GM18502 (cell line): ENCODE results near the gene C1QTNF4.
A peak's percentile ranks its signal among the peaks of the same experiment; 100 is the strongest.
"Not testable (repeated sequence)": the region's sequence is repeated elsewhere in the genome, so short reads cannot be mapped to it uniquely, and the experiment has no call there.

Source experiments
- ATAC-seq: cut with Tn5 transposase; IDR thresholded peaks from one replicate; pipeline ENCODE4 v1.9.1; 2021; ENCODE audit warnings: mild to moderate bottlenecking; ENCODE audit not compliant: unreplicated experiment, poor library complexity

The C1QTNF4 gene

DNA sequence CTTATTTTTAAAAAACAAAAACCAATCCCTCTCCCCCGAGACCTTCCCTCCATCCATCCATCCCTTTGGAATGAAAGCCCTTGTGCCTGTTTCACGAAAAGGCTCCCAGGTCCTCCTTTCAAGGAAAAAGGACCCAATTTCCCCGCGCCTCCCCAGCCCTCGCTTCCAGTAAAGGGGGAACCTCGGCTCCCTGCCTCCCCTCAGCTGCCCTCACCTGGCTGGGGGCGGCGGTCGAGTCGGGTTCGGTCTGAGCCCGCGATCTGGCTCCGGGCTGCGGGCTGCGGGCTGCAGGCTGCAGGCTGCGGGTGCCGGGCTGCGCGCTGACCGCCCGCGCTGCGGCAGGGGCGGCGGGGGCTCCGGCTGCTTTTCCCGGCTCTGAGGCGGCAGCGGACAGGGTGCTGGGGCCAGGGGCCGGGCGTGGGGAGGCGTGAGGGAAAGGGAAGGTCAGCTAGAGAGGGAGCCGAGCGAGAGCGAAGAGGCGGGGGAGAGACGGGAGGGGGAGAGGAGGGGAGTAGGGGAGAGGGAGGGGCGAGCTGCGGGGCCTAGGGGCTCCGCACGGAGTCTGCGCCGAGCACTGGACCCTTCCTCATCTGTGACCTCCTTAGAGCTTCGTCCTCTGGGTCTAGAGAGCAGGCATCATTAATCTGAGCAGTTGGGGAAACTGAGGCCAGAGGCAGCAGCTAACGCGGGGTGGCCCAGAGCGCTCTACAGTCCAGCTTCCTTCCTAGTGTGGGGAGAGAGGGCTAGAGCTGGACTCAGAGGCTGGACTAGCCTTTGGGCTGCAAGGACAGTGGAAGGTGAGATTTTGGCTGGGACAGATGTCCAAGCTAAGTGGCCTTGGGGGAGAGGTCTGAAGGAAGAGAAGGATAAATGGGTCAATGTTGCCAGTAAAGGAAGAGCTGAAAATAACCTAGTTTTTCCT lies at the start of gene C1QTNF4:
Gene C1QTNF4, minus strand, starts transcription at position 478 of the 922 bp plus-strand sequence. CDS start 3,601 bp downstream, outside the sequence.
- ATAC-seq = no peak

DNA sequence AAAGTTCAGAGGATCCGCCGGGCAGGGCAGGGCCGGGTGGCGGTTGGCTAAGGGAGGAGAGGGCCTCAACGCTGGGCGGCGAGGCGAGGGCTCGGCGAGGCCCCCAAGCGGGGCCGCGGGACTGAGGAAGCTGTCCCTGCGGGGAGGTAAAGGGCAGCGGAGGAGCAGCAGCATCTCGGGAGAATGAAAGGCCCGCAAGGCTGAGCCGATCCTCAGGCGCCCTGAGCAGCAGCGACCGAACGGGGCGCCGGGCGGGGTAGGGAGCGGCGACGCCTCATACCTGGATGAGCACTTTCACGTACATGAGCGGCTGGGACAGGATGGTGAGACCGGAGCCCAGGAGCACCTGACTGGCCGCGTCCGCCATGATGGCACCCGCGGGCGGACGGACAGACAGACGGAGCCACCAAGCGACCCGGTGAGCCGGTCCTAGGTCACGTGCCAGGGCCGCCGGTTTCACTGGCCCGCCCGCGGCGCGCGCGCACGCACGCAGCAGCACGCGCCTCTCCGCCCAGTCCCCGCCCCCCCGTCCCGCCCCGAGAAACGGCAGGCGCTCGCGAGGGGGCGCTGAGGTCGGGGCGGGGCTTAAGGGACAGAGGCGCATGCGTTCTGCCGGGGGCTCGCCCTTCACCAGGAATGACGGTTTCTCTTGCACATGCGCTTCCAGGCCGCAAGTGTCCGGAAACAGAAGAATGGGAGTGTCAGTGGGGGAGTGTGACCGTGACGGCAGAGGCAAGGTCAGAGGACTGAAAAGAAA lies 48.1 kb upstream of the C1QTNF4 start, which contains the start of gene MTCH2:
Gene MTCH2, minus strand, starts transcription at position 461 of the 757 bp plus-strand sequence. Its CDS starts 94 bp downstream, at position 367.
- ATAC-seq = peak; percentile 93

DNA sequence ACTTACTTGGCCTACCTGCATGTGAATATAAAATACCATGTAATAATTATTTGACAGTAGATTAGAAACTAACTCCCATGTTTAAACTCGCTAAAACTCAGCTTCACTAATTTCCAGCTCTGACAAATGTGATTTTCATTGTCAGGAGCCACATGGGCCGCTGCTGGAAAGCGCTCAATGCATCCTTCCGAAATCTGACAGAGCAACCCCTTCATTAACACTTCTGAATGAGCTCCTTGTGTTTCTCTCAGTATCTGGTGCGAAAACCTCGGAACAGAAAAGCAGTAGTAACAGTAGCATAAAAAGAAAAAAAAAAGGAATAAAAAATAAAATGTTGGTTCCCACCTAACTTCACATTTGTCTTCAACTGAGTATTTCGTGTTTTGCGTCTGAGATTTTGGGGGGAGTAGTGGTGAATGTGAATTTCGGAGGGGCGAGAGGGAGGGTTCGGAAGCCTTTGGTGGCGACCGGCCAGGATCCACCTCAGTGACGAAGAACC lies 47.4 kb upstream of the C1QTNF4 start:
- no peak for ATAC-seq

DNA sequence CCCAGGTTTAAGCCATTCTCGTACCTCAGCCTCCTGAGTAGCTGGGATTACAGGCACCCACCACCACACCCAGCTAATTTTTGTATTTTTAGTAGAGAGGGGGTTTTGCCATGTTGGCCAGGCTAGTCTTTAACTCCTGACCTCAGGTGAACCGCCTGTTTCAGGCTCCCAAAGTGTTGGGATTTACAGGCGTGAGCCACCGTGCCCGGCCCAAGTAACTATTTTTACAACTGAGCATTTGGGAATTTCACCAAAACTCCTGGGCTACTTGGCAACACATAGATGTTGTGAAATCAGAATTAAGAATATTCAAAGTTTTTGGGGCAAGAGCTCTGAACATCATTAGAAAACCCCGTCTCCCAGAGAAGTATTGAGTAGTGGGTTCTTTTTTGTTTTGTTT lies 46.3 kb upstream of the C1QTNF4 start:
- not testable (repeated sequence) for ATAC-seq

DNA sequence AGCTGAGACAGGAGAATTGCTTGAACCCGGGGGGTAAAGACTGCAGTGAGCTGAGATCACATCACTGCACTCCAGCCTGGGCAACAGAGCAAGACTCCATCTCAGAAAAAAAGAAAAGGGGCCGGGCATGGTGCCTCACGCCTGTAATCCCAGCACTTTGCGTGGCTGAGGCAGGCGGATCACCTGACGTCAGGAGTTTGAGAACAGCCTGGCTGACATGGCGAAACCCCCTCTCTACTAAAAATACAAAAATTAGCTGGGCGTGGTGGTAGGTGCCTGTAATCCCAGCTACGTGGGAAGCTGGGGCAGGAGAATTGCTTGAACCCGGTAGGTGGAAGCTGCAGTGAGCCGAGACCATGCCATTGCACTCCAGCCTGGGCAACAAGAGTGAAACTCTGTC lies 42.1 kb upstream of the C1QTNF4 start:
- ATAC-seq = not testable (repeated sequence)

DNA sequence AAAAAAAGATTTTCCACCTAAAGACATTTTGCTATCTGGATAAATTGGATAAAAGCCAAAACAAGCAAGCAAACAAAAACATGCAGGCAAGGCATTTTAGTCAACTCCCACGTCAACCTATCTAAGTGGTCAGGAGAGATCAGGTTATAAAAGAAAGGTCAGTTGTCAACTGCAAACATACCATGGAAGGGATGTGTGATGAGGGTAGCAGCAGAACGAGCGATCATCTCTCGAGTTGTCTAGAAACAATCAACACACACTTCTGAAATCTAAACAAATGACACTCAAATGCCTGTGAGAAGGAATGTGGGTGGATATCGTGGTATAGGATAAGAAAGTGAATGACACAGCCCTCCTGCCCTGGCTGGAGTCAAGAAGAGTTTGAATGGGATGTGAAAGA lies 37.3 kb upstream of the C1QTNF4 start:
- no peak for ATAC-seq

DNA sequence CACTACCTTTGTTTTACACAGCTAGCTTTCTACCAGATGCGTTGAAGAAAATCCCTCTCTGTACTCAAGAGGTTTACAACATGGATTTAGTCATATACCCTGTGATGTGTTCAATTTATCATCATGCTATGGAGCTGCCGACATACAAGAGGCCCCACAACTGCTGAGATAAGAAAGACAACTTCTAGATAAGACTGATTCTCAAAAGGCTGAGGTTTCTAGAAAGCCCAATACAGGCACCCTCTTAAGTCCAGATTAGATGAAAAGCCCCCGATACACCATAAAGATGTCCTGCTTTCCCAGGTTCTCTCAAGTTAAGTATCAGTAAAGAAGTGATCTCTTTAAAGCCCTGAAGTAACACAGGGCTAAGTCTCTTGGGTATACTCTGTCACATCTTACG lies 33.8 kb upstream of the C1QTNF4 start:
- ATAC-seq = no peak

DNA sequence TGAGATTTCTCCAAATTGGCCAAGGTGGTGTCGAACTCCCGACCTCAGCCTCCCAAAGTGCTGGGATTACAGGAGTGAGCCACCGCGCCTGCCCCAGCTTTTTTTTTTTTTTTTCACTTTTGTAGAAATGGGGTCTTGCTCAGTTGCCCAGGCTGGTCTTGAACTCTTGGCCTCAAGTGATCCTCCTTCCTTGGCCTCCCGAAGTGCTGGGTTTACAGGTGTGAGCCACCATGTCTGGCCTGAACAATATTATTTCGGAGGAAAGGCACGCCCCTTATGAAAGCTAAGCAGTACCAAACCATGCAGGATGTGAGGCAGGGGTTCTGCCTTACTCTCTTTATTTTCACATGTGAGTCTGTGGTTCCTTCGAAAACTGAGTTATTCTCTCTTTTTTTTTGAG lies 32.0 kb upstream of the C1QTNF4 start:
- no peak for ATAC-seq

DNA sequence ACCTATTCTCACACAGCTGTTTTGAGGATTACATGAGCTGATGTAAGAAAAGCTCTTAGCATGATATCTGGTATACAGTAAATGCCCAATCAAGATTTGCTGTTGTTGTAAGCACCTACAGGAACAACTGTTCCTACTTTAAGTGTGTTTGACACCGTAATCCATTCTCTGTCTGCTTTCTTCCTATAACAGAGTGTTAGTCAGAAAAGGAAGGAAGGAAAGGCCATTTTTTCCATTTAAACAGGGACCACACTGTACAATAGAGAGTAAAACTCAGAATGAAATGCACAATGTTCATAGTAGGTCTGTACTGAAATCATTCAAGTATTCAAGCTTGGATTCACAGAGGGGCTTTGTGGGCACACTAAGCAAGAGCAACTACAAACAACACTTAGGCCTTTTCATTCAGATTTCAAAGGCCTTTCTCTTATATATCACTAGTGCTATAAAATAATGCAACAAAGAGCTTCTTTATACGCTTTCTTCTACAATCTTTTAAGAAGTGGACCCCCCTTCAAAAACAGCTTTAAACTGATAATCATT lies 26.7 kb upstream of the C1QTNF4 start:
- ATAC-seq = no peak

DNA sequence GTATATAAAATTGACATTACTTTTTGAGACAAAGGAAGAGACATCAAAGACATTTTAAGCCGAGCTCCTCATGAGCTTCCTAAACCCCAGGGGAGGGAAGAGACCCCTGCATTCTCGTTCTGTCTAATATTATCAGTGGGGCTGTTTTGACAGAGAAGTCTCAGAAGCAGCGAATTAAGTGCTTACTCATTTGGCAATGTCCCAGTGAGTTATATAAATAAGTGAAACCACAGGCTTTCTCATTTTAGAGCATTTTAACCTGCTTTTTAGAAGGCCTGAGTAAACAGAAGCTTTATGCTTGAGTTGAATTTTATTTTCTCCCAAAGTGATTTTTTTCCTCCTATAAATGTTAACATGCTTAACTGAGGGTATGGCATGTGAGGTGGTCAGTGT lies 23.2 kb upstream of the C1QTNF4 start:
- no peak for ATAC-seq

DNA sequence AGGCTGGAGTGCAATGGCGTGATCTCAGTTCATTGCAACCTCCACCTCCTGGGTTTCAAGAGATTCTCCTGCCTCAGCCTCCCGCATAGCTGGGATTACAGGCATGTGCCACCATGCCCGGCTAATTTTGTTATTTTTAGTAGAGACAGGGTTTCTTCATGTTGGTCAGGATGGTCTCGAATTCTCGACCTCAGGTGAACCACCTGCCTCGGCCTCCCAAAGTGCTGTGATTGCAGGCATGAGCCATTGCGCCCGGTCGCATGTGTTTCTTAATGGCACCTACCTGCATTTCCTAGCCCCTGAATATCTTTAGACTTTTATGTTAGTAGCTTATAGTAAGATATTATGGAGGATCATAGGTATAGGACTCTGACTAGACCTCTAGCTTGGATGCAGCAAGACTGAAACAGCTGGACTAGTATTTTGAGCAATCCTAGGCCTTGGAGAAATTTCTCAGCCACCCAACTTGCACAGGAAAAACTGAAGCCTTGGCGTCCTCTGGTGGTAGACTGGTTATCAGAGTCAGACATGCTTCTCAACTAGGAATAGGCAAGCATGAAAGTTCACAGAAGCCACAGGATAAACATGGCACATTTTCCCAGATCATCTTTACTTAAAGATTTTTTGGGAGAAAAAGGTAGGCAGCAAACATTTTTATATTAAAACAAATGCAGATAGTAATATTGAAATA lies 22.7 kb upstream of the C1QTNF4 start:
- ATAC-seq = no peak

DNA sequence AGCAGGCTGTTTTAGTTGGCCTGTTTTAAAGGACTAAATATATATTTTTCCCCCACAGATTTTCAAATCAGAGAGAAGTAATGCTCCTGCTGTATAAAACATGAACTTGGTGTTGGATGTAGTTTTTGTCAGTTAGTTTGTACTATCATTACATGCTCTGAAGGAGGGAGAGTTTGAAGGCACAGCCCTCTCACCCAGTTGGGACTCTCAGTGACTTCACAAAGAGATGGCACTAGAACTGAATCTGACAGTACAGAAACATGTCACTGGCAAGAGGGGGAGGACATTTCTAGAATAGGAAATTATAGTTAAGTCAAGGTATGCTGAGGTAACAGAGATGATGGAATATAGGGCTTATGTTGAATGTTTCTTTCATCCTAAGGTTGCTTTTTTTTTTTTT lies 21.0 kb upstream of the C1QTNF4 start:
- no peak for ATAC-seq

DNA sequence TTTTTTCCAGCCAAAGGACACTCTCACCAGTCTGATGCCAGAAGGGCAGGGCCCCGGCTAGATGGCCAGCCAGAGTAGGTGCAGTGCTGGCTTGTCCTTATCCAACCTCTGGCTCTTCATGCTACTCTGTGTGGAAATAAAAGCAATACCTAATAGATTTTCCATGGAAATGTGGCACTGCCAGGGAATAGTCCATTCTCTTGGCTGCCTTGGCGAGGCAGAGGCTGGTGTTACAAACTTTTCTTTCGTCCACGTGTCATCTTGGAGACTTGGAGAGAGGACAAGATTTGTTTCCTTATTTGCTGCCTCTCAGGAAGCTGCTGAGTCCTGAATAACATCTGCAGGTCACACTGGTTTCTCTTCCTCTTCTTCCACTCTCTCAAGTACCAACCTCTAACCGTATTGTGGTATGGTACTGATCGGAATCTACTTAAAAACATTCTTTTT lies 17.2 kb upstream of the C1QTNF4 start:
- peak; percentile 88 for ATAC-seq

DNA sequence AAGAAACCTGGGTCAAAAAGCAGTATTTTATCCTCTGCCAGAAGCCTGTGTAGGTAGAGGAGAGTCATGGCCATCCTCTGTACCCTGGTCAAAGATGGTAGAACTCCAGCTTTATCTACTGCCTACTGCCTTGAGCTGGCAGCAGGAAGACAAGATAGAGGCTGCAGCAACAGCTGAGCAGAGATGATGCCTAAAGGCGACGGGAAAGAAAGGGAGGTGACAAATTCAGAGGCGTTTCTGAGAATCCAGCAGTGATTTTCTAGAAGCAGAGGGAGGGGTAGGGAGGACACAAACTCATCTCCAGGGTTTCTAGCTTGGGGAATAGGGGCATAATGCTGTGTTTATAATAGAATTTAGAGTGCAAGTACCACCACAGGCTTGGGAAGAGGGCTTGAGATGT lies 15.5 kb upstream of the C1QTNF4 start:
- ATAC-seq = no peak

DNA sequence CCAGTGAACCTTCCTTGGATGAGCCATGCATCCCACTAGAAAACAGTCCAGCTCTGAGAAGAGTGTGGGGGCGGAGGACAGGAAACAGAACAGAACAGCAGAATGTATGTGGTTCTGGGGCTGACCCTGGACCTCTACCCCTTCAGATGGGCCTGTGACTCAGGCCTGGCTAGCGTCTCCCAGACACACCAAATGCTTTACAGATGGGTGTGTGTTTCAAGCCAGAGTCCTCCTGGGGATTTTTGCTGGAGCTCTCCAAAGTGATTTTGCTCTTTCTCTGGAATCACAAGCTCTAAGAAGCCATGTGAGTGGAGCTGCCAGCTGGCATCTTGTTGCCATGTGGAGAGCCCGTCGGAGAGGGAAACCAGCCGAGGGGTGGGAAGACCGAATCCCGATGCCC lies 13.2 kb upstream of the C1QTNF4 start:
- ATAC-seq = no peak

DNA sequence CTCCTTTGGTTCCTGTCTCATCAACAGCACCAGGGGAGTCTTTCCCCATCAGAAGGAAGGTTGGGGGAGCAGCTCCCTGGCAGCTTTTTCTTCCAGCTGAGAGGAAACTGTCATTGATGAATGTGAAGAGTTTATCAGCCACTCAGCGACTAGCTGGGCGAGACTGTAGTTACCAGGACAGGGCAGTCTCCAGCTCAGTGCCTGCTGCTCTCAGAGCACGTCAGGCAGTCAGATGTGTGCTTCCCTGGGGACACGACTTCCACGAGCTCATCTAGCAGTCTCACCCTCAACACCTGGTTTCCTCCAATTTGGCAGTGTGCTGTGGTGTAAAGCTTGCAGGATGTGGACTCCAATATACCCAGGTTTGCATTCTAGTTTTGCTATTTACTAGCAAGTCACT lies 12.5 kb upstream of the C1QTNF4 start:
- no peak for ATAC-seq

DNA sequence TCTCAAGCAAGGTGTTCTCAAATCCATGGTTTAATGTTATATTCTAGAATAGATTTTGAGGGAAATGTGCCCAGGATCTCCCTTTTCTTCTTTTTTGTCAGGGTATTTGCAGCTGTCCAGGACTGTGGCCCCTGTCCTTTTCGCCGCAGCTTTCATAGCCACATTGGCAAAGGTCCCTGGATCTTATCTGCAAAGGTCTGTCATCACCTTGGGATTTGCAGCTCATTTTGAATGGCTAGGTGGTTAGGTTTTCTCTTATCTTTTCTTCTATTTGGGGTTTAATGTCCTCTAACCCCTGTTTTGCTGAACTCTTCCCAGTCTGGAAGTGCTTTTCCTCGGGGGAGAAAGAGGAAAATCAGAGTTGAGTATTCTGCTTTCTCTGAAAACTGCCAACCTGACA lies 11.7 kb upstream of the C1QTNF4 start:
- ATAC-seq = no peak

DNA sequence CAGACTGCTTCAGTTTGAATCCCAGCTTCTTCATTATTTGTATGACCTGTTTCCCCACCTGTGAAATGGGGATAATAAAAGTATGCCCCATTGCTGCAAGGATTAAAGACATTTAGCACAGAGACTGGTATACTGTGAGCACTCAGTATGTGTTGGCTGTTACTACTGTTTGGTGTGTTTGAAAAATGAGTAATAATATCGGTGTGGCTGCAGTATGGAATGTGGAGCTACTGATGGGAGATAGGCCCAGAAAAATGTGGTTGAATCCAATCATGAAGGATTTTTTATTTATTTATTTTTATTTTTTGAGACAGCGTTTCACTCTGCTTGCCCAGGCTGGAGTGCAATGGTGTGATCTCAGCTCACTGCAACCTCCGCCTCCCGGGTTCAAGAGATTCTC lies 9.1 kb upstream of the C1QTNF4 start:
- no peak for ATAC-seq

DNA sequence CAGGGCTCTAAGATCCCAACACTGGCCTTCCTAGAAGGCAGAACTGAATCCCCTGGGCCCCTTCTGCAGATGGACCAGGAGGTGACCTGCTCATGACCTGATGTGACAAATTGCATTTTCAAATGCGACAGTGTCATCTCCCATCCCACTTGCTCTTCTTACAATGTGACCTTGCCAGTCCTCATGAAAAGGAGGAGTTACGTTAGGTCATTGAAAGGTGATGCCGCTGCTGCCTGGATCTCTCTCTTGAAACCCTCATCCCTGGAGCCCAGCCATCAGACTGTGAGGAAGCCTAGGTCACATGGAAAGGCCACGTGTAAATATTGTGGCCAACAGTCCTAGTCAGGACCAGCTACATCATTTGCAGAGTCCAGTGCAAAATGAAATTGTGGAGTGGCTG lies 5.7 kb upstream of the C1QTNF4 start:
- no peak for ATAC-seq

DNA sequence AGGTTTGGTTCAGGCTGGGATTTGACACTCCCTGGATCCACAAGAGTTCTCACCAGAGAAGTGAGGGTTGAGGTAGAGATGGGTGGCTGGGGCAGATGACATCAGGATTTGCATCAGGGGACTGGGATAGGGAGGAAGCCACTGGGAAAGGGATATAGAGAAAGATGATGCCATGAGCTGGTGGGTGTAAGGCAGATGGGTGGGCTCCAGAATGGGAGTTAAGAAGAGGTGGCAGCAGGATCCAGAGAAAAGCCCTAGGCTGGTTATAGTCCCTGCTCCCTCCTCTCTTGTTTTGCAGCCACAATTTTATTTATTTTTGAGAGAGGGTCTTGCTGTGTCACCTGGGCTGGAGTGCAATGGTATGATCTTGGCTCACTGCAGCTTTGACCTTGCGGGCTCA lies 1.8 kb upstream of the C1QTNF4 start:
- no peak for ATAC-seq
